ENCODE data around the gene RACK1.

- no peak for TF ChIP-seq POLR2A (IDR thresholded peaks at IDR 0.05; ENCODE audit: low read length)
- no peak for TF ChIP-seq GATA1 (IDR thresholded peaks at IDR 0.05; ENCODE audit: low read depth, low read length)
Observed at GRCh38 chr5:181224390-181225229, 19.1 kb downstream of the RACK1 start.
